Activated CD4-positive, CD25-positive, alpha-beta regulatory T cell treated with anti-CD3 and anti-CD28 coated beads, Interleukin-2, amount 50 U/mL, for 24 hours (primary cell): Measurements from ENCODE around the gene COX7B.

Experiments used
- ATAC-seq, 2 donors: fragments of 150-1000 bp; cut with Tn5 transposase; one replicate each; pipeline ENCODE4 v1.10.0; 2021; ENCODE audit warnings: mild to moderate bottlenecking in 1 of 2, moderate library complexity in 1 of 2

COX7B gene

GRCh38 chrX:77945910-77946545 is 46.8 kb downstream of the COX7B start:
- no peak for ATAC-seq

- no peak for ATAC-seq
These were observed 47.3 kb downstream of the COX7B start for GRCh38 chrX:77946571-77946970.

GRCh38 chrX:77949840-77950239 is 50.6 kb downstream of the COX7B start:
- ATAC-seq: no peak

DNA sequence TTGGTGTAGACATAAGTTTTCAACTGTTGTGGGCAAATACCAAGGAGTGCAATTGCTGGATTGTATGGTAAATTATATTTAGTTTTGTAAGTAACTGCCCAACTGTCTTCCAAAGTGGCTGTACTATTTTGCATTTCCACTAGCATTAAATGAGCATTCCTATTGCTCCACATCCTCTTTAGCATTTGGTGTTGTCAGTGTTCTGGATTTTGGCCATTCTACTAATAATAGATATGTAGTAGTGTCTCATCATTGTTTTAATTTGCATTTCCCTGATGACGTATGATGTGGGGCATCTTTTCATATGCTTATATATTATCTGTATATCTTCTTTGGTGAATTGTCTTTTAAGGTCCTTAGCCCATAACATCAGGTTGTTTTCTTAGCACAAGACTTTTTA is 52.9 kb downstream of the COX7B start:
- no peak for ATAC-seq

GRCh38 chrX:77953302-77953701 is 54.0 kb downstream of the COX7B start:
- no peak for ATAC-seq

DNA sequence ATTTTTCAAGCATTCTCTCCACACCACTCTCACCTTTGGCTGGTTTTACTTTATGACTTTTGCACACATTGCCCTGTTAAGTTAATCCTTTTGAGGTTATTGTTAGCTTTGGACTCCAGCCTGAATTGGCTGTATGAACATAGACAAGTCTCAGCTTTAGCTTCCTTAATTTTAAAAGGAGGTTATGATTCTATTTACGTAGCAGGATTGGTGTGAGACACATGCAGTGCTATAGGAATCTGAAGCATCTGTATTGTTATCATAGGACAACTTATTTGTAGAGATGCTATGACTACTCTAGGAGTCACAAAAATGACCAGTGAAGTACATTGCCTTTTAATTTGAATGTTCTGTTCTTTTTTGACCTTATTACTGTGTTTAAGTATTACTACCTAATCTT is 54.4 kb downstream of the COX7B start:
- ATAC-seq: no peak
